GM12878 (cell line): Measurements from ENCODE around the gene HOXA10. TPM values are rescaled to one million over a fixed set of nuclear protein-coding genes. Genes with fewer than 3 reads are reported as not detected.

Experiments
- BCL3 ChIP-seq: IDR thresholded peaks from 2 replicates; pipeline ENCODE4 v1.6.1; 2011; ENCODE audit warnings: borderline replicate concordance, low read depth, mild to moderate bottlenecking, moderate library complexity, low read length; ENCODE audit not compliant: insufficient read depth, poor library complexity, severe bottlenecking
- BHLHE40 ChIP-seq, 2 experiments: fragments of 450-650 bp in 1 of 2; IDR thresholded peaks; 2 replicates each; pipeline ENCODE4 v1.6.1; 2011 to 2017; ENCODE audit warnings: low read depth in 2 of 2, borderline replicate concordance in 1 of 2, improper control_type of control experiment in 1 of 2, low read length in 1 of 2, mild to moderate bottlenecking in 1 of 2
- CEBPB ChIP-seq, 2 experiments: fragments of 150-350 bp in 1 of 2; IDR thresholded peaks; 2 replicates each; pipeline ENCODE4 v1.6.1; 2012 to 2014; ENCODE audit warnings: low read depth in 2 of 2, low read length in 2 of 2, borderline replicate concordance in 1 of 2, inconsistent platforms in 1 of 2
- CUX1 ChIP-seq: IDR thresholded peaks from 2 replicates; pipeline ENCODE4 v1.6.1; 2012; ENCODE audit warnings: improper control_type of control experiment, low read depth, low read length; ENCODE audit not compliant: insufficient replicate concordance
- MEF2B ChIP-seq: fragments of 450-650 bp; IDR thresholded peaks from 2 replicates; pipeline ENCODE4 v1.6.1; 2018; ENCODE audit warnings: mild to moderate bottlenecking, moderate library complexity; ENCODE audit not compliant: partially characterized antibody, poor library complexity, severe bottlenecking
- MLLT1 ChIP-seq: fragments of 450-650 bp; IDR thresholded peaks from 2 replicates; pipeline ENCODE4 v1.6.1; 2016; ENCODE audit warnings: mild to moderate bottlenecking
- PRDM15 ChIP-seq: fragments of 450-650 bp; formaldehyde crosslinking; IDR thresholded peaks from 2 replicates; pipeline ENCODE4 v1.4.0; 2020; ENCODE audit warnings: mild to moderate bottlenecking, moderate library complexity
- RAD21 ChIP-seq: IDR thresholded peaks from 2 replicates; pipeline ENCODE4 v1.6.1; 2011; ENCODE audit warnings: mild to moderate bottlenecking, low read depth, low read length, moderate library complexity; ENCODE audit not compliant: insufficient read depth
- RCOR1 ChIP-seq: conservative IDR thresholded peaks from 2 replicates; pipeline ENCODE4 v1.6.1; 2012; ENCODE audit warnings: low read depth, low read length, improper control_type of control experiment
- SMARCA5 ChIP-seq: fragments of 450-650 bp; IDR thresholded peaks from 2 replicates; pipeline ENCODE4 v1.6.1; 2017; ENCODE audit warnings: mild to moderate bottlenecking
- polyA plus RNA-seq, 11 experiments: library from polyadenylated mRNA; depleted of rRNA in 4 of 11; unstranded in 6 of 11; stranded (reverse) in 5 of 11; fragments of >200 nt; fragmentation: Nextera tagmentation in 4 of 11; fragmentation: Illumina TruSeq in 1 of 11; extraction: Ambion mirVana in 4 of 11; extraction: Trizol in 1 of 11; gene quantifications; 1 replicate in 1 of 11; 2 replicates in 10 of 11; pipeline versions ENCODE4 v1.2.1 to v1.2.3, GENCODE V29; 2011 to 2016; ENCODE audit warnings: inconsistent platforms in 2 of 11, missing spikeins in 2 of 11, low read depth in 1 of 11
- total RNA-seq, 4 experiments: library from RNA; depleted of rRNA in 3 of 4; stranded (reverse); fragments of >200 nt in 3 of 4; fragmentation: Illumina TruSeq in 1 of 4; extraction: Trizol in 1 of 4; gene quantifications; 2 replicates each; pipeline versions ENCODE4 v1.2.1 to v1.2.3, GENCODE V29; 2013 to 2021

Gene HOXA10
- total and polyA plus RNA-seq, 10 of the 15 experiments (the other 5 are each of a cell fraction or from before 2014, with no cell fraction given), result not detected

DNA sequence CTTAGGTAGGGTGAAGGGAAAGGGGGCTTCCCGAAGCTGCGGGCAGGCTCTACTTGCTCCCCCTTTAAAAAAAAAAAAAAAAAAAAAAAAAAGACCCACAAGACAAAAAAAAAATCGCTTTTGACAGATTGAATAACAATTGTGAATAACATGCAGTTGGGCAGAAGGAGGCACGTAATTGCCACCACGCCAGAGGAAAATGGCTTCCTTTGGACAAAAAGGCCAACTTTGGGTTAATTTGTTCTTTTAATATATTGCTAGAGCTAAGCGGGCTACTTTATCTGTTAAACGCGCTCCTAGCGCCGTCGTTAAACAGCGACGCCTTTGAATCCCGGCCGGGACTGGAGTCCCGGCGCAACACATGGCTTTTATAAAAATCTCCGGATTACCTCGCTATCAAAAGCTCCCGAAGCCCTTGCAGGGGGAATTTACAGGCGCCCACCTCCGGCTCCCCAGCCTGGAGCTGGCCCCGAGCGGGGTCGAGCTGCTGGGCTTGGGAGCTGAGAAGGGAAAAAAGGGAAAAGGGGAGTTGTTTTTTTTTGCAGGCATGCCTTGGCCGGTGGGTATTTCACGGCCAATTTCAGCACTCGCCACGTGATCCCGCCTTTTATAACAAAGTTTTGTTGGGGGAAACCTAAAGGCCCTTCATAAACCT is 9.7 kb upstream of the HOXA10 start (continued):
- TF ChIP-seq BHLHE40 (IDR thresholded peaks at IDR 0.05; ENCODE audit: borderline replicate concordance in 1 of 2, low read depth in 2 of 2, low read length in 1 of 2) (no peak), CUX1 (no peak), RAD21 (no peak), PRDM15 (no peak), SMARCA5 (no peak), MLLT1 (no peak), CEBPB (IDR thresholded peaks at IDR 0.05; ENCODE audit: borderline replicate concordance in 1 of 2, low read depth in 2 of 2, low read length in 2 of 2) (no peak), RCOR1 (no peak), BCL3 (no peak), MEF2B (no peak)
